Measurements from ENCODE around the gene EMILIN3.

EMILIN3 gene

DNA sequence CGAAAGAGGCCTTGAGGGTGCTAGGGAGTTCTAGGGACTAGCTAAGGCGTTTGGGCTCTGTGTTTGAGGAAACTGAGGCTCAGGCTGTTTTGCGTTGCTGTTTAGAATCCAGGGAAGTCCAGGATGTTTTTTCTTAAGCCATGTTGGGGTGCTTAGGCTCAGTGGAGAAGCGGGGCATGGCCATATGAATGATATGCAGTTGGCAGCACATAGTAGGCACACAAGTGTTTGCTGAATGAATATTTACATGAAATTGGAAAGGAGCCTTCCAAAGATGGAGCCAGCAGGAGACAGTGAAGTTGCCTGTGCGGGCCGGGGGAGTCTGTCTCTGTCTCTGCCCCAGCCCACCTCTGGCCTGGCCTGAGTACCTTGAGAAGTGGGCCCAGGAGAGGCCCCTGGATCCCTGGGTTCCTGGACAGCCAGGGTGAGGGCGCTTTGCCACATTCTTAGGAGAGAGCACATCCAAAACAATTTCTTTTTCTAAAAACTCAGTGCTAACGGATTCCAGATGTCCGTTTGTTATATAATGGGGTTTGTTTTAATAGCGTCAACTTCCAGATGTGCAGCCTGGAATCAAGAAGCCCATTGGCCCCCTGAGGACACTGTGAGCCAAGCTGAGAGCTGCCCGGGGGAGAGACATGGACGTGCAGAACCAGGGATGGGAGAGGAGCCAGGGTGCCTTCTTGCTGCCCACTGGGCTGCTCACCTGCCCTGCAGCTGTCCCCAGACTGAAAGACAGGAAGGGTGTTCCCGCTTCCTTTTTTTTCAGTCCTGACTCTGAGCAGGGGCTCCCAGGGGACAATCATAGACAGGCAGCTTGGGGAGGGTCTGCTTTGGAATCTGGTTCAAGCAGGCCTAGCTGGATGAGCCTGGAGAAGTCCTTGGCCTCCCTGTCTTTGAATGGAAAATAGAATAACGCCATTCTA is 20.1 kb upstream of the EMILIN3 start:
- H3K79me2 ChIP-seq, result no peaks in the 10 kb centered on the region
- H3K27me3 ChIP-seq (ENCODE audit: control insufficient read depth, insufficient read depth, low read length), result no peaks in the 10 kb centered on the region
- H2AFZ ChIP-seq, result no peak overlapping the region
- no peaks in the 10 kb centered on the region for H3K4me1 ChIP-seq
- H3K4me2 ChIP-seq (ENCODE audit: low read length), result no peak overlapping the region
- no peaks in the 10 kb centered on the region for H3K9me3 ChIP-seq (ENCODE audit: control insufficient read depth, low read length)
- no peak overlapping the region for H3K9ac ChIP-seq
- TF ChIP-seq, protein P1, sequence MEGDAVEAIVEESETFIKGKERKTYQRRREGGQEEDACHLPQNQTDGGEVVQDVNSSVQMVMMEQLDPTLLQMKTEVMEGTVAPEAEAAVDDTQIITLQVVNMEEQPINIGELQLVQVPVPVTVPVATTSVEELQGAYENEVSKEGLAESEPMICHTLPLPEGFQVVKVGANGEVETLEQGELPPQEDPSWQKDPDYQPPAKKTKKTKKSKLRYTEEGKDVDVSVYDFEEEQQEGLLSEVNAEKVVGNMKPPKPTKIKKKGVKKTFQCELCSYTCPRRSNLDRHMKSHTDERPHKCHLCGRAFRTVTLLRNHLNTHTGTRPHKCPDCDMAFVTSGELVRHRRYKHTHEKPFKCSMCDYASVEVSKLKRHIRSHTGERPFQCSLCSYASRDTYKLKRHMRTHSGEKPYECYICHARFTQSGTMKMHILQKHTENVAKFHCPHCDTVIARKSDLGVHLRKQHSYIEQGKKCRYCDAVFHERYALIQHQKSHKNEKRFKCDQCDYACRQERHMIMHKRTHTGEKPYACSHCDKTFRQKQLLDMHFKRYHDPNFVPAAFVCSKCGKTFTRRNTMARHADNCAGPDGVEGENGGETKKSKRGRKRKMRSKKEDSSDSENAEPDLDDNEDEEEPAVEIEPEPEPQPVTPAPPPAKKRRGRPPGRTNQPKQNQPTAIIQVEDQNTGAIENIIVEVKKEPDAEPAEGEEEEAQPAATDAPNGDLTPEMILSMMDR (IDR thresholded peaks at IDR 0.05), result no peak
- no peak overlapping the region for H3K27ac ChIP-seq
- no peaks in the 10 kb centered on the region for H3K36me3 ChIP-seq (ENCODE audit: control insufficient read depth, insufficient read depth, low read length)
- no peak overlapping the region for H3K4me3 ChIP-seq (ENCODE audit: low read depth, low read length)

DNA sequence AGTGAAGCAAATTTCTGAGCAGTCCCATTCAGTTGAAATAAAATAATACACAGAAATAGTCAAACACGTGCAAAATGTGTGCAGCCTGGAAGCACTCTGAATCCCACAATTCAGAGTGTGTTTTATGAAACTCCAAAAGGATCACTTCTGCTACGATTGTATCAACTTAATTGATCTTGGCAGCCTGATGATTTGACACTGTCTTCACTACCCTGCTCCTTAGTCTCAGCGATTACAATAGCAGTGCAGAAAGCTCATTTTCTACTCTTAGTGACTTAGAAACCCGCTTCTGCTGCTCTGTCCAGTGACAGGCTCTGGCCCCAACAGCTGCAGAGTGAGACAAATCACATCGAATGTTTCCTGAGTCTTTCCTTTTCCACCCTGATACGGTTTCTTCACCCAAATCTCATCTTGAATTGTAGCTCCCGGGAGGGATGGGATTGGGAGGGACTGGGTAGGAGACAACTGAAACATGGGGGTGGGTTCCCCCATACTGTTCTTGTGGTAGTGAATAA is 16.2 kb upstream of the EMILIN3 start:
- no peak overlapping the region for H3K9ac ChIP-seq
- no peak overlapping the region for H3K27ac ChIP-seq
- H3K4me3 ChIP-seq (ENCODE audit: low read depth, low read length), result no peak overlapping the region
- no peaks in the 10 kb centered on the region for H3K9me3 ChIP-seq (ENCODE audit: control insufficient read depth, low read length)
- no peaks in the 10 kb centered on the region for H3K27me3 ChIP-seq (ENCODE audit: control insufficient read depth, insufficient read depth, low read length)
- no peaks in the 10 kb centered on the region for H3K79me2 ChIP-seq
- no peaks in the 10 kb centered on the region for H3K36me3 ChIP-seq (ENCODE audit: control insufficient read depth, insufficient read depth, low read length)
- no peaks in the 10 kb centered on the region for H3K4me1 ChIP-seq
- TF ChIP-seq, protein P1 (IDR thresholded peaks at IDR 0.05), result no peak
- no peak overlapping the region for H3K4me2 ChIP-seq (ENCODE audit: low read length)
- no peak overlapping the region for H2AFZ ChIP-seq

DNA sequence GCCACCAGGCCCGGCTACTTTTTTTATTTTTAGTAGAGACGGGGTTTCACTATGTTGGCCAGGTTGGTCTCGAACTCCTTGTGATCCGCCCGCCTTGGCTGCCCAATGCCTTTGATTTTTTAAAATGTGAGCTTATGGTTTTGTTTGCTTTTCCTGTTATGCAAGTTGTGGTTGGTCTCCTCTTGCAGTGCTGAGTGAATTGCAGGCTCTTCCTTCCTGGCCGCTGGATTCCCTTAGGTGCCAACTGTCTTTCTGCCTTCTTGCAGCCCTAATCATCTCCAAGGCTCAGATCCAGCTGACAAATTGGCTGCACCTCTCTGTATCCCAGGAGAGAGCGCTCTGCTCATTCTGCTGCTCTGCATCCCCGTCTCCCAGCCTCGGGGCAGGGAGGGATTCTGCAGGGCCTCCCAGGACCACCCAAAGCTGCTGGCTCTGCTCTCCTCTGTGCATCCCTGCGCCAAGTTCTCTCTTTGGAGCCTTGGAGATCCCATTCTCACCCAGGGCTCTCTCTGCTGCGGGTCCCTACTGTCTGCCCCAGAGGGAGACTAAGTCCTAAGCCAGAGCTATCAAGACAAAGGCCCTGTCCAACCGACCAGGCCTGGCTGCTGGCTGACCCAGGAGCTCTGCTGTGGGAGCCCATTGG is 14.1 kb upstream of the EMILIN3 start:
- Histone ChIP-seq H3K4me1 (no peaks in the 10 kb centered on the region), H3K27me3 (ENCODE audit: control insufficient read depth, insufficient read depth, low read length) (no peaks in the 10 kb centered on the region), H3K4me2 (ENCODE audit: low read length) (no peak overlapping the region), H3K36me3 (ENCODE audit: control insufficient read depth, insufficient read depth, low read length) (no peaks in the 10 kb centered on the region), H3K79me2 (no peaks in the 10 kb centered on the region), H3K9ac (no peak overlapping the region), H2AFZ (no peak overlapping the region), H3K9me3 (ENCODE audit: control insufficient read depth, low read length) (no peaks in the 10 kb centered on the region), H3K27ac (no peak overlapping the region), H3K4me3 (ENCODE audit: low read depth, low read length) (no peak overlapping the region)
- TF ChIP-seq, protein P1 (IDR thresholded peaks at IDR 0.05), result no peak

DNA sequence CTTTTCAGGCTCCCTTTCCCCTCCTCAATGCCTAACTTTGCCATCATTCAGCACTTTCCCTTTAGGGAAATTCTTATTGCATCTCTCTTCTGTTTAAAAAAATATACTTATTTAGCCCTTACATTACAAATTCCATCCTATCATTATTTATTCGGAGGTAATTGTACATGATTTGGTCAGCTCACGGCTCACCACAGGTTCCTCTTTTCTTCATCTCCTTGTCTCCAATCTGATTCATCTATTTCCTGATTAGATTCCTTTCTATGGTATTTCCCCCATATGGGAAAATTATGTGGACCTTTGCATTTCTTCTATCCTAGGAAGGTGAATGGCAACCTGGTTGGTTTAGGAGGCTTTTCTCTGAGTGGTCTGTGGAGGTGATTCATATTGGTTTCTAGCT is 12.9 kb upstream of the EMILIN3 start:
- Histone ChIP-seq H3K4me1 (no peaks in the 10 kb centered on the region), H3K9ac (no peak overlapping the region), H3K9me3 (ENCODE audit: control insufficient read depth, low read length) (no peaks in the 10 kb centered on the region), H3K4me3 (ENCODE audit: low read depth, low read length) (no peak overlapping the region), H3K36me3 (ENCODE audit: control insufficient read depth, insufficient read depth, low read length) (no peaks in the 10 kb centered on the region), H3K4me2 (ENCODE audit: low read length) (no peak overlapping the region), H3K27me3 (ENCODE audit: control insufficient read depth, insufficient read depth, low read length) (no peaks in the 10 kb centered on the region), H3K79me2 (no peaks in the 10 kb centered on the region), H3K27ac (no peak overlapping the region), H2AFZ (no peak overlapping the region)
- TF ChIP-seq, protein P1 (IDR thresholded peaks at IDR 0.05), result no peak

All from parathyroid adenoma (tissue), 2 donors.